ENCODE results near the gene BLVRB.
A peak's percentile ranks its signal among the peaks of the same experiment; 100 is the strongest.

The BLVRB gene

GRCh38 chr19:40471111-40471510 lies 5.6 kb upstream of the BLVRB start:
- TF ChIP-seq SPI1 (IDR thresholded peaks at IDR 0.05; ENCODE audit: borderline replicate concordance, low read depth) = no peak
- TF ChIP-seq, protein P1, sequence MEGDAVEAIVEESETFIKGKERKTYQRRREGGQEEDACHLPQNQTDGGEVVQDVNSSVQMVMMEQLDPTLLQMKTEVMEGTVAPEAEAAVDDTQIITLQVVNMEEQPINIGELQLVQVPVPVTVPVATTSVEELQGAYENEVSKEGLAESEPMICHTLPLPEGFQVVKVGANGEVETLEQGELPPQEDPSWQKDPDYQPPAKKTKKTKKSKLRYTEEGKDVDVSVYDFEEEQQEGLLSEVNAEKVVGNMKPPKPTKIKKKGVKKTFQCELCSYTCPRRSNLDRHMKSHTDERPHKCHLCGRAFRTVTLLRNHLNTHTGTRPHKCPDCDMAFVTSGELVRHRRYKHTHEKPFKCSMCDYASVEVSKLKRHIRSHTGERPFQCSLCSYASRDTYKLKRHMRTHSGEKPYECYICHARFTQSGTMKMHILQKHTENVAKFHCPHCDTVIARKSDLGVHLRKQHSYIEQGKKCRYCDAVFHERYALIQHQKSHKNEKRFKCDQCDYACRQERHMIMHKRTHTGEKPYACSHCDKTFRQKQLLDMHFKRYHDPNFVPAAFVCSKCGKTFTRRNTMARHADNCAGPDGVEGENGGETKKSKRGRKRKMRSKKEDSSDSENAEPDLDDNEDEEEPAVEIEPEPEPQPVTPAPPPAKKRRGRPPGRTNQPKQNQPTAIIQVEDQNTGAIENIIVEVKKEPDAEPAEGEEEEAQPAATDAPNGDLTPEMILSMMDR (IDR thresholded peaks at IDR 0.05; ENCODE audit: insufficient read depth, low read length) = no peak
- no peak for TF ChIP-seq POLR2AphosphoS5 (IDR thresholded peaks at IDR 0.05; ENCODE audit: low read depth)
- TF ChIP-seq GABPA (IDR thresholded peaks at IDR 0.05; ENCODE audit: low read depth) = no peak
- TF ChIP-seq, protein P2, sequence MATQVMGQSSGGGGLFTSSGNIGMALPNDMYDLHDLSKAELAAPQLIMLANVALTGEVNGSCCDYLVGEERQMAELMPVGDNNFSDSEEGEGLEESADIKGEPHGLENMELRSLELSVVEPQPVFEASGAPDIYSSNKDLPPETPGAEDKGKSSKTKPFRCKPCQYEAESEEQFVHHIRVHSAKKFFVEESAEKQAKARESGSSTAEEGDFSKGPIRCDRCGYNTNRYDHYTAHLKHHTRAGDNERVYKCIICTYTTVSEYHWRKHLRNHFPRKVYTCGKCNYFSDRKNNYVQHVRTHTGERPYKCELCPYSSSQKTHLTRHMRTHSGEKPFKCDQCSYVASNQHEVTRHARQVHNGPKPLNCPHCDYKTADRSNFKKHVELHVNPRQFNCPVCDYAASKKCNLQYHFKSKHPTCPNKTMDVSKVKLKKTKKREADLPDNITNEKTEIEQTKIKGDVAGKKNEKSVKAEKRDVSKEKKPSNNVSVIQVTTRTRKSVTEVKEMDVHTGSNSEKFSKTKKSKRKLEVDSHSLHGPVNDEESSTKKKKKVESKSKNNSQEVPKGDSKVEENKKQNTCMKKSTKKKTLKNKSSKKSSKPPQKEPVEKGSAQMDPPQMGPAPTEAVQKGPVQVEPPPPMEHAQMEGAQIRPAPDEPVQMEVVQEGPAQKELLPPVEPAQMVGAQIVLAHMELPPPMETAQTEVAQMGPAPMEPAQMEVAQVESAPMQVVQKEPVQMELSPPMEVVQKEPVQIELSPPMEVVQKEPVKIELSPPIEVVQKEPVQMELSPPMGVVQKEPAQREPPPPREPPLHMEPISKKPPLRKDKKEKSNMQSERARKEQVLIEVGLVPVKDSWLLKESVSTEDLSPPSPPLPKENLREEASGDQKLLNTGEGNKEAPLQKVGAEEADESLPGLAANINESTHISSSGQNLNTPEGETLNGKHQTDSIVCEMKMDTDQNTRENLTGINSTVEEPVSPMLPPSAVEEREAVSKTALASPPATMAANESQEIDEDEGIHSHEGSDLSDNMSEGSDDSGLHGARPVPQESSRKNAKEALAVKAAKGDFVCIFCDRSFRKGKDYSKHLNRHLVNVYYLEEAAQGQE (IDR thresholded peaks at IDR 0.05; ENCODE audit: insufficient replicate concordance, low read depth) = no peak
- Histone ChIP-seq H3K27ac (replicated peaks) (no peak overlapping the region), H3K27me3 (ENCODE audit: insufficient read depth, poor library complexity, severe bottlenecking) (peaks cover 11% of the 10 kb centered on the region), H3K4me3 (replicated peaks; ENCODE audit: insufficient read depth, low read length) (no peak overlapping the region)
- DNase-seq (ENCODE audit: low read depth in 1 of 2, low spot score in 1 of 2) = no peak

DNA sequence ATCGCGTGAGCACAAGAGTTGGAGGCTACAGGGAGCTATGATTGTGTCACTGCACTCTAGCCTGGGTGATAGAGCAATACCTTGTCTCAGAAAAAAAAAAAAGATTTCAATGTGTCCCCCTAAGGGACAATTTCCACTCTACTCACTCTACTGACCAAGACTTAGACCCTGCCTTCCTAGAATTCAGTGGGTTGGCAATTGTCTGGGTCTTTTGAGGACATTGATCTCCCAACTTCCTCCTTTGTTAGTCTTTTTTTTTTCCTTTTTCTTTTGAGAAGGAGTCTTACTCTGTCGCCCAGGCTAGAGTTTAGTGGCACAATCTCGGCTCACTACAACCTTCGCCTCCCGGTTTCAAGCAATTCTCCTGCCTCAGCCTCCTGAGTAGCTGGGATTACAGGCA lies 3.5 kb upstream of the BLVRB start:
- no peak overlapping the region for H3K27ac ChIP-seq (replicated peaks)

GRCh38 chr19:40466985-40467734 lies 1.6 kb upstream of the BLVRB start, which contains the start of gene SPTBN4:
Gene SPTBN4, plus strand, starts transcription at chr19:40467001. Its CDS starts 5,621 bp downstream, at chr19:40472622.
- H3K4me3 ChIP-seq (replicated peaks; ENCODE audit: insufficient read depth, low read length) = peak within 1 kb of the TSS; percentile 32
- no peak within 1 kb of the TSS for H3K27ac ChIP-seq (replicated peaks)
- peaks cover 11% of the 10 kb centered on the region for H3K27me3 ChIP-seq (ENCODE audit: insufficient read depth, poor library complexity, severe bottlenecking)
- TF ChIP-seq, protein P1 (IDR thresholded peaks at IDR 0.05; ENCODE audit: insufficient read depth, low read length) = no peak
- TF ChIP-seq, protein P2 (IDR thresholded peaks at IDR 0.05; ENCODE audit: insufficient replicate concordance, low read depth) = no peak
- TF ChIP-seq GABPA (IDR thresholded peaks at IDR 0.05; ENCODE audit: low read depth) = no peak
- no peak for TF ChIP-seq SPI1 (IDR thresholded peaks at IDR 0.05; ENCODE audit: borderline replicate concordance, low read depth)
- TF ChIP-seq POLR2AphosphoS5 (IDR thresholded peaks at IDR 0.05; ENCODE audit: low read depth) = no peak
- no peak for DNase-seq (ENCODE audit: low read depth in 1 of 2, low spot score in 1 of 2)

More for the DNA sequence above, 3.5 kb upstream of the BLVRB start:
- no peak for TF ChIP-seq SPI1 (IDR thresholded peaks at IDR 0.05; ENCODE audit: borderline replicate concordance, low read depth)
- TF ChIP-seq, protein P2 (IDR thresholded peaks at IDR 0.05; ENCODE audit: insufficient replicate concordance, low read depth) = no peak
- TF ChIP-seq POLR2AphosphoS5 (IDR thresholded peaks at IDR 0.05; ENCODE audit: low read depth) = no peak
- TF ChIP-seq GABPA (IDR thresholded peaks at IDR 0.05; ENCODE audit: low read depth) = no peak
- TF ChIP-seq, protein P1 (IDR thresholded peaks at IDR 0.05; ENCODE audit: insufficient read depth, low read length) = no peak
- H3K27me3 ChIP-seq (ENCODE audit: insufficient read depth, poor library complexity, severe bottlenecking) = peaks cover 11% of the 10 kb centered on the region
- H3K4me3 ChIP-seq (replicated peaks; ENCODE audit: insufficient read depth, low read length) = no peak overlapping the region
- DNase-seq (ENCODE audit: low read depth in 1 of 2, low spot score in 1 of 2) = no peak
